NCI-H187 (cell line): ENCODE measurements around the gene BORCS5.

ENCODE experiments used
- DNase-seq, 2 experiments: peaks; one replicate each; lab custom pipeline; 2025; lab: John Stamatoyannopoulos, UW

BORCS5 gene

DNA sequence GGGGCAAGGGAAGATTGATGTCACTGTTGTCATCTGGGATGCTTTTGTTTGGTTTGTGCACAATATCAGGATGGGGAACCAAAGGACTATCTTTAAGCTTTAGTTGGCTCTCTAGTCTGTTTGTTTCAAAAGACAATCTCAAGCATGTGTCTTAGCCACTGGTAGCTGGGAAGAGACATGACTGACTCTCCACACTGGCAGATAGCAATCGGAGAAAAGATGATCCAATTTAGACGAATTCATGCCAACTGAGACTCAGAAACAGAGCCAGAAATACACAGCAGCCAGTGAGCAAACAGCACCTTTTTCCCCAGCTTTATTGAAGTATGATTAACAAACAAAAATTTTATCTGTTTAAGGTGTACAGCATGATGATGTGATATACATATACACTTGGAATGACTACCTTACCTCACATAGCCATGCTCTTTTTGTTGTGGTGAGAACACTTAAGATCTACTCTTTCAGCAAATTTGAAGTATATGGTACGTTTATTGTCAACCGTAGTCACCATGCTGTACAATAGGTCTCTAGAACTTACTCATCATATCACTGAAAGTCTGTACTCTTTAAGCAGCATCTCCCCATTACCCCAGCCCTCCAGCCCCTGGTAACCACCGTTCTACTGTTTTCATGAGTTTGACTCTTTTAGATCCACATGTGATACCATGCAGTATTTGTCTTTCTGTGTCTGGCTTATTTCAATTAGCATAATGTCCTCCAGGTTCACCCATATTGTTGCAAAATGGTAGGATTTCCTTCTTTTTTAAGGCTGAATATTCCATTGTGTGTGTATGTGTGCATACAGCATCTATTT, 155.2 kb downstream of the BORCS5 start:
- no peak for DNase-seq

DNA sequence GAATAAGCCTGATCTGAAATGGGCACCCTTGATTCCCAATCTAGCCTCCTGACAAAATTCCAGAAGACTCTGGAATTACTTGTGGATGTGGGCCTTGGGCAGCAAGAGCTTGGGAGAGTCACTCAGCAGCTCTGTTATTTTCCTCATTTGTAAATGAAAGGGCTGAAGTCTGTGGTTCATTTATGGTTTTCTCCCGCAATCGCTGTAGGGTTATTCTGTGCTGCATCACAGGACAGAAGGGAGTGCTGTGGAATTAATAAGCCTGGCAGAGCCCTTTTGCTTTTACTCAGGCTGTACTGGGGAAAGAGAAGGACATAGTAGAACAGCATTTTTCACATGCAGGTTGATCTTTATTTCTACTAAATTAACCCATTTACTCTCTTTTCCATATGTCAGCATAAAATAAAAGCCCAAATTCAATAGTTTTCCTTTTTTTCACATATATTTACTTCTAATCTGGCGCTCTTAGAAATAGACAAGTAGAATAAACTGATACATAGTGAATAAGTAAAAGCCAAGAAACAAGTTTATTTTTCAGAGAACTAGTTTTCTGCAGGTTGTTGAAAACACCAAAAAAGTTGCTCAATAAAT, 156.6 kb downstream of the BORCS5 start:
- DNase-seq = no peak

DNA sequence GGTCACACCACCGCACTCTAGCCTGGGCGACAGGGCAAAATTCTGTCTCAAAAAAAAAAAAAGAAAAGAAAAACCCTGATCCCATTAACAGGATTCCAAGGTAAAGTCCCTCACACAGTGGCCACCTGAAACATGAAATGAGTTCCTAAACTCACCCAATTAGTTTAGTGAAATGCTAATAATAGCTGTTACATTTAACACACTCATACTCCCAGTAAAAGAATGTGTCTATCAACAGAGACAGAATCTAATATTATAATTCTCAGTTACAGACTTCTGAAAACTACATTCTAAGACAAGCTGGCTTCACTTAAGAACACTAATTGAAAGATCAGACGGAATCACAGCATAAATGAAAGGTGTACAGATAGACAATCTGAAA, 161.6 kb downstream of the BORCS5 start:
- DNase-seq = no peak

DNA sequence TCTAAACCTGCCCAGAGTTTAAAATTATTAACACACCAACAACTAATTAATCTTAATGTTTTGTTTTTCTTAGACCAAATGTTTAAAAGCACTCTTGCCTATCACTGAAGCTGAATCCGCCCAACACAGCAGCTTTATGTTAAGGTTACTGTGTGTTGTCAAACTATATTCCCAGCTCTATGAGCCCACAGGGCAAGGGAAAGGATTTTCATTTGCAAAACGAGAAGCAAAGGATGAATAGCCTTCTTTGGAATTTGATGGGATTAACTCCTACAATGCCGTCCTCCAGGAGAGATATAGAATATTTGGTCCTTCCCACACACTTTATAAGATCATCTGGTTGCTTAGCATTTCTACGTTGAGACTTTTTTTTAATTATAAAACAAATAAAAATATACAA, 162.0 kb downstream of the BORCS5 start:
- DNase-seq = no peak
